PFSK-1 (cell line): ENCODE data around the gene PSORS1C1.

Experiments used
- FOXP2 ChIP-seq: optimal IDR thresholded peaks from 2 replicates; pipeline ENCODE3; 2011; ENCODE audit warnings: borderline replicate concordance, control low read depth, inconsistent platforms; ENCODE audit not compliant: insufficient read depth; ENCODE audit errors: extremely low read length, extremely low read depth
- POLR2AphosphoS5 ChIP-seq: IDR thresholded peaks from 2 replicates; pipeline ENCODE4 v1.6.1; 2012; ENCODE audit warnings: low read depth, mild to moderate bottlenecking, control low read depth, low read length, moderate library complexity
- REST ChIP-seq, 2 experiments: IDR thresholded peaks; 2 replicates each; pipeline versions ENCODE4 v1.6.1 to v1.8.0; 2011 to 2012; ENCODE audit warnings: low read depth in 2 of 2, low read length in 2 of 2, control low read depth in 1 of 2, inconsistent platforms in 1 of 2, mild to moderate bottlenecking in 1 of 2, moderate library complexity in 1 of 2; ENCODE audit not compliant: insufficient read depth in 1 of 2
- SIN3A ChIP-seq: IDR thresholded peaks from 2 replicates; pipeline ENCODE4 v1.6.1; 2012; ENCODE audit warnings: mild to moderate bottlenecking, low read length, moderate library complexity, borderline replicate concordance; ENCODE audit not compliant: insufficient read depth
- TAF1 ChIP-seq: IDR thresholded peaks from 2 replicates; pipeline ENCODE4 v1.6.1; 2012; ENCODE audit warnings: low read length, control low read depth, borderline replicate concordance; ENCODE audit not compliant: insufficient read depth

Gene PSORS1C1

GRCh38 chr6:31171931-31172905 is 57.6 kb downstream of the PSORS1C1 start:
- no peak for TF ChIP-seq FOXP2
- no peak for TF ChIP-seq SIN3A
- no peak for TF ChIP-seq REST (IDR thresholded peaks at IDR 0.05; ENCODE audit: insufficient read depth in 1 of 2, low read depth in 2 of 2, low read length in 2 of 2)
- TF ChIP-seq TAF1, result no peak

- TF ChIP-seq REST (IDR thresholded peaks at IDR 0.05; ENCODE audit: insufficient read depth in 1 of 2, low read depth in 2 of 2, low read length in 2 of 2) (no peak), POLR2AphosphoS5 (no peak), SIN3A (no peak), FOXP2 (no peak)
These were observed 58.4 kb downstream of the PSORS1C1 start for GRCh38 chr6:31172973-31173384.

- TF ChIP-seq FOXP2, result no peak
- no peak for TF ChIP-seq SIN3A
- no peak for TF ChIP-seq REST (IDR thresholded peaks at IDR 0.05; ENCODE audit: insufficient read depth in 1 of 2, low read depth in 2 of 2, low read length in 2 of 2)
- TF ChIP-seq TAF1, result no peak
- no peak for TF ChIP-seq POLR2AphosphoS5
These were observed 58.8 kb downstream of the PSORS1C1 start for GRCh38 chr6:31173406-31173805.

- TF ChIP-seq REST (IDR thresholded peaks at IDR 0.05; ENCODE audit: insufficient read depth in 1 of 2, low read depth in 2 of 2, low read length in 2 of 2) (no peak), FOXP2 (no peak), POLR2AphosphoS5 (no peak), SIN3A (no peak), TAF1 (no peak)
These were observed 59.8 kb downstream of the PSORS1C1 start for GRCh38 chr6:31174378-31174777.

- TF ChIP-seq REST (IDR thresholded peaks at IDR 0.05; ENCODE audit: insufficient read depth in 1 of 2, low read depth in 2 of 2, low read length in 2 of 2), result no peak
- TF ChIP-seq FOXP2, result no peak
- TF ChIP-seq SIN3A, result no peak
- TF ChIP-seq TAF1, result no peak
- TF ChIP-seq POLR2AphosphoS5, result no peak
These were observed 61.4 kb downstream of the PSORS1C1 start for GRCh38 chr6:31175971-31176370.
